GM19455 (cell line): ENCODE measurements around the gene LSM12.

Experiments used
- ATAC-seq: cut with Tn5 transposase; IDR thresholded peaks from one replicate; pipeline ENCODE4 v1.9.1; 2021; ENCODE audit not compliant: unreplicated experiment

LSM12 gene

DNA sequence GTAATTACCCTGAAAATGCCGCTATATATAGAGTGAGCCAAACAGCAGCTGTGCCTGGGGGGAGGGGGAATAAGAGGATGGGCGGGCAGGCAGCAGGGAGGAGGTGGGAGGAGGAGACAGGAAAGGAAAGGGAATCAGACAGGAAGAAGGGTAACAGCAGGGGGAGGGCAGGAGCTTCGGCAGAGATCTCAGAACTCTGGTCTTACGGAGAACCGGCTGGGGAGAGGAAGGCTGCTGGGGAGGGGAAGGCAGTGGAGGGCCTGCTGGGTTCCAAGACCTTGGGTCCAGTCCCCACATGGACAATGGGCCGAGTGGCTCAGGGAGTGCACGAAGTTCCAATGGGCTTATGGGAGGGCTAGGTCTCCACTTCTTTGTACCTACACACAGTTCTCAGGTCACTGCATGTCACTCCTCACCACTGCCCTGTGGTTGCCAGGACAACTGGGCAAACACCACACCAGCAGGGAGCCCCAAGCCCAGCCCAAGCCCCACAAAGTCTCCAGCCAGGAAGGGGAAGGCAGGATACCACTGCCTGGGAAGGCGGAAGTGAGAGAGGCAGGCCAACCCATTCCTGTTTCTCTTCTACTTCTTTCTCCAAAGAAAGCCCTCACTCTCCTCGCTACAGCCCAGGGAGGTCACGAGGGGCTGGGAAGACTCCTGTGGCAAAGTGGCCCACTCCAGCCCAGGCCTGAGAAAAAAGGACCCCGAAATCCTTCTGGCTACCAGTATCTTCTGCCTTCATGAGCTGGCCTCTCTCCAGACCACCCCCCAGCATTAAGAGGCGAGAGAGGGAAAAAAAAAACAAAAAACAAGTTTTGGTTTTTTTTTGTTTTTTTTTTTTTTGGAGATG lies 29.4 kb upstream of the LSM12 start:
- ATAC-seq = no peak

- no peak for ATAC-seq
Observed at GRCh38 chr17:44095388-44095646, 28.8 kb upstream of the LSM12 start.

GRCh38 chr17:44094701-44095387 lies 28.4 kb upstream of the LSM12 start:
- no peak for ATAC-seq

- ATAC-seq = no peak
Observed at GRCh38 chr17:44093231-44093900, 26.9 kb upstream of the LSM12 start.

GRCh38 chr17:44092051-44092450 lies 25.6 kb upstream of the LSM12 start:
- no peak for ATAC-seq

GRCh38 chr17:44091200-44091997 lies 24.9 kb upstream of the LSM12 start:
- ATAC-seq = no peak

- ATAC-seq = no peak
Observed at GRCh38 chr17:44088254-44088653, 21.8 kb upstream of the LSM12 start.

GRCh38 chr17:44087319-44087718 lies 20.8 kb upstream of the LSM12 start:
- ATAC-seq = no peak

- no peak for ATAC-seq
Observed at GRCh38 chr17:44086364-44087311, 20.2 kb upstream of the LSM12 start.

GRCh38 chr17:44085908-44086307 lies 19.4 kb upstream of the LSM12 start:
- ATAC-seq = no peak

DNA sequence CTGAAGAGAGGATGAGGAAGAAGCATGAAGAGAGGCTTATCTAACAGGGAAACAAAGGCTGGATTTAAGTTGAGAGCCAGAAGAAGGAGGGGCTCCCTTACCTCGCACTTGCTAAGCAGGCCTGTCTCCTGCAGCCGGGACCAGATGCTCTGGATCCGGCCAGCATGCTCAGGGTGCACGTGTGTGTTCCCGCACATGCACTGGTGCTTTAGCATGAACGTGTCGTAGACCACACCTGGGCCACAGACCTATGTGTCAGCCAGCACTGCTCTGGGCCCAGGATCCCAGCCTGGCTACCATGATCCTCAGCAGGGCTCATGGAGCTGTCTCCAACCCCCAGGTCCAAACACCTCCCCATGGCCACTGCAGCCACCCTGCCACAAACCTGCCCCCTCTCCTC lies 18.4 kb upstream of the LSM12 start:
- no peak for ATAC-seq

GRCh38 chr17:44084131-44084538 lies 17.7 kb upstream of the LSM12 start:
- ATAC-seq = no peak

DNA sequence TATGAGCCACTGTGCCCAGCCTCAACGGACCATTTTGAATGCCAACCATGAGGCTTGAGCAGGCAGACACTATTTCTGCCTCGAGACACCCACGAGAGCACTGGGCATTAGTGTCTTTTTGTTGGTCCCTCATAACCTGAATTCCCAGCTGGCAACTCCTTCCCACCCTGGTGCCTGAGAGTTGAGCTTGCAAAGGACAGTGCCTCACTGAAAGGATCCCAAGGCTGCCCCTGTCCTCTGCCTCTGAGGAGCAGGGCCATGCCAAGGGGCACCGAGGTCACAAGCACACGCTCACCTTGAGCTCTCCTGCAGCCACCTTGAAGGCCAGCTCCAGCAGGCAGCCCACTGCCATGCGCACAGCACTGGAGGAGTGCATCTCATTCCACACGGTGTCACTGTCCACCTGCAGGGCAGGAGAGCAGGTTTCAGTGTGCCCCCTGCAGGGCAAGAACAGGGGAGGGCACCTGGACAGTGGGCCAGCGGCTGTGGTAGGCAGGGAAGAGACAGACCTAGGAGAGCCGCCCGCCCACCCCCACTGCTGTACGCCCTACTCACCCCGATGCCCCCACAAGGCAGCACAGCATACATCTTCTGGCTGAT lies 16.9 kb upstream of the LSM12 start:
- ATAC-seq = no peak

DNA sequence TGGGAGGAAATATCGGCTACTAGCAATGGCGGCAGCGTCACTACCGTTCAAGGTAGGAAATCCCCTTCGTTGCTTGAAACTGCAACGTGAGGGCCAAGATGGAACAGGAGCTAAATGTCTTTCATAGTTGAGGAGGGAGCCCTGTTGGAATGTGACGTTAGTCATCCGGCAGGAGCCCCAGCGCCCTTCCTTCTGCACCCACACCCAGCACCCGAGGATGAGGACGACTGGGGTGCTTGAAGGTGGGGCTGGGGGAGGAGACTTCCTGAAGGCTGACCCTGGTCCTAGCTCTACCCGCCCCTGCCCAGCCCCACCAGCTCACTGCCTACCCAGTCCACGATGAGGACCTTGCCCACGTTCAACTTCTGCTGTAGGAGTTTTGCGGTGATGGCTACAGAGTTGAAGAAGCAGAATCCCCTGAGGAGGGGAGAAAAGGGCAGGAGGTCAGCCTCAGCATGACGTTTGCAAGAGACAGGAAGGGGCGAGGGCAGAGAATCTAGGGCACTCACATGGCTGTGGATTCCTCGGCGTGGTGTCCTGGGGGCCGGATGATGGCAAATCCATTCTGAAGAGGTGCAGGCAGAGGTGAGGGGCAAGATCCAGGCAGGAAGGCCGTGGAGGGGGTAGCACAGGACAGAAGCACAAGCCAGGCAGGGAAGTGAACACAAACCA lies 15.9 kb upstream of the LSM12 start:
- no peak for ATAC-seq

DNA sequence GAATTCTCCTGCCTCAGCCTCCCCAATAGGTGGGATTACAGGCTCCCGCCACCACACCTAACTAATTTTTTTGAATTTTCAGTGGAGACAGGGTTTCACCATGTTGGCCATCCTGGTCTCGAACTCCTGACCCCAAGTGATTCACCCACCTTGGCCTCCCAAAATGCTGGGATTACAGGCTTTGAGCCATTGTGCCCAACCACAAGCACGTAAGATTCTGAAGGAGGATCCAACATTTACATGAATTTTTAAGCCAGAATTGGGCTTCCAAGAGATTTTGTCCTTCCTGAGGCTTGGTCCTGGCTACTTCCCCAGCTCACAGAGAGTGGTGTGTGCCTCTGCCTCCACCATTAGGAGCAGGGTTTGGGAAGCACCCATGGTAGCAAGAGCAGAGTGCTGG lies 15.2 kb upstream of the LSM12 start:
- no peak for ATAC-seq

GRCh38 chr17:44079877-44080821 lies 13.7 kb upstream of the LSM12 start:
- no peak for ATAC-seq

DNA sequence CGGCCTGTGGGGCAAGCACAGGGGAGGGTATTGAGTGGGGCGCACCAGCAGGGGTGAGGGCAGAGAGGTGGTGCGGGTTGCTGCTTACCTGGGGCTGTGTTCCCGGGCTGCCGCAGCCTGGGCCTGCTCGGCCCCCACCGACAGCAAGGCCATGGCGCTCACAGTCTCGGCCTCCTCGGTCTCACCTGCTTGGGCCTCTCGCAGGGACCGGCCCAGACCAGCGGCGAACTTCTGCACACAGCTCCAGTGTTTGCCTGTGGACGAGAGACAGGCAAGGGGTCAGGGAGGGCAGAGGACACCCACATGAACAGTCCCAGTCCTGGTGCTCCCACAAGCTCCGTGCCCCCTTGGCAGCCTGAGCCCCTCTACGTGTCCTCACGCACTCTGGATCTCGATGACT lies 11.9 kb upstream of the LSM12 start:
- ATAC-seq = no peak

GRCh38 chr17:44077595-44077909 lies 11.1 kb upstream of the LSM12 start:
- no peak for ATAC-seq
